ENCODE measurements around the gene LCP1. TPM values are rescaled to one million over a fixed set of nuclear protein-coding genes. Genes with fewer than 3 reads are reported as not detected.

Gene LCP1
- total RNA-seq, 3 donors from 2014 or later (not counting 1 experiment from before 2014, with no cell fraction given) = 1,088 to 1,116 (median 1,113) TPM

DNA sequence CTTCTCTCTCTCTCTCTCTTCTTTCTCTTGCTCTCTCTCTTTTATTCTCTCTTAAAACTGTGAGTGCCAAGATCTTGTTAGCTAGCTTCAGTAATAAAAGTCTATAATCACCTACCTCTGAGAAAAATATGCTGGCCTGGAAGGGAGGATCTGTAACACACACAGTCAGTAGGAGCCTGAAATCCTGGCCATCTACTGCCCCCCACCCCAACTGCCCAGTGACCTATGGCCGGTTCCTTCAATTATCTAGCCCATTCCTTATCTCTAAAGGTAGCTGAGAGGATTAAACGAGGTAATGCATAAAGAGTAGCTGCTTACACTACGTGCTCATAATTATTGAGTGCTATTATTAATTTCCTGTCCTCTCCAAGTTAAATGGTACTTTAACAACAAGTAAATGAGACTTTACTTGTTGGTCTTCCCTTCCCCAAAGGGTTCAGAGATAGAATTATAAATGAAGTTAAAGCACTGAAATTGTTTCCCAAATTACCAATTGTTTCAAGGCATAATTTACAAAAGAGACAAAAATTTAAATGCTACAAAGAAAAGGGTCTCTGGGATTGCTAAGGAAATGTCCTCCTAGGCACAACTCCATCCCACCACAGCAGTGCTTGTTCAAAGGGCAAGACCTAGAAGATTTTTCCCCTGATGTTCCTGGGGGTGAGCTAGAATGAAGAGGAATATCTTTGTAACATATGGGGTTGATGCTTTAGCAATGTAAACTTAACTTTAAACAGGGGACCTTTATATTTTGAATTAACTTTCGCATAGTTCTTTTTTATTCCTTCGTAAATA is 1.8 kb downstream of the LCP1 start:
- TF ChIP-seq, protein P1, sequence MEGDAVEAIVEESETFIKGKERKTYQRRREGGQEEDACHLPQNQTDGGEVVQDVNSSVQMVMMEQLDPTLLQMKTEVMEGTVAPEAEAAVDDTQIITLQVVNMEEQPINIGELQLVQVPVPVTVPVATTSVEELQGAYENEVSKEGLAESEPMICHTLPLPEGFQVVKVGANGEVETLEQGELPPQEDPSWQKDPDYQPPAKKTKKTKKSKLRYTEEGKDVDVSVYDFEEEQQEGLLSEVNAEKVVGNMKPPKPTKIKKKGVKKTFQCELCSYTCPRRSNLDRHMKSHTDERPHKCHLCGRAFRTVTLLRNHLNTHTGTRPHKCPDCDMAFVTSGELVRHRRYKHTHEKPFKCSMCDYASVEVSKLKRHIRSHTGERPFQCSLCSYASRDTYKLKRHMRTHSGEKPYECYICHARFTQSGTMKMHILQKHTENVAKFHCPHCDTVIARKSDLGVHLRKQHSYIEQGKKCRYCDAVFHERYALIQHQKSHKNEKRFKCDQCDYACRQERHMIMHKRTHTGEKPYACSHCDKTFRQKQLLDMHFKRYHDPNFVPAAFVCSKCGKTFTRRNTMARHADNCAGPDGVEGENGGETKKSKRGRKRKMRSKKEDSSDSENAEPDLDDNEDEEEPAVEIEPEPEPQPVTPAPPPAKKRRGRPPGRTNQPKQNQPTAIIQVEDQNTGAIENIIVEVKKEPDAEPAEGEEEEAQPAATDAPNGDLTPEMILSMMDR (IDR thresholded peaks at IDR 0.05) = no peak
- Mint-ChIP-seq H3K9me3 (no peaks in the 10 kb centered on the region), H3K27ac (peak overlapping the region; percentile 84 to 96), H3K36me3 (peaks cover 8% of the 10 kb centered on the region), H3K27me3 (ENCODE audit: low read depth in 2 of 2) (no peaks in the 10 kb centered on the region), H3K4me3 (peak overlapping the region; percentile 95), H3K4me1 (peaks cover 80 to 92% of the 10 kb centered on the region in 2 donors)
- H3K9me3 ChIP-seq (ENCODE audit: control insufficient read depth, insufficient read depth, low read length) = no peaks in the 10 kb centered on the region
- peaks cover 8% of the 10 kb centered on the region for H3K36me3 ChIP-seq (ENCODE audit: control insufficient read depth, insufficient read depth, low read length)
- no CpG with 5 or more reads among the region's 5 CpGs for WGBS (ENCODE audit: insufficient coverage)
- intact Hi-C loops (cut with micrococcal nuclease) = loop anchor here (5.0 to 10.0 kb wide), 3 partner anchors 117 to 375 kb away; partner anchors contain the start of genes LRCH1 and ZC3H13
- ATAC-seq (no peak), DNase-seq (no peak)
- peaks cover 46% of the 10 kb centered on the region for H3K4me1 ChIP-seq (ENCODE audit: control insufficient read depth, insufficient read depth, low read length)
- no peaks in the 10 kb centered on the region for H3K27me3 ChIP-seq (ENCODE audit: control insufficient read depth, insufficient read depth, low read length)
- H3K4me3 ChIP-seq (ENCODE audit: low read length) = peak overlapping the region; percentile 89
- H3K27ac ChIP-seq (ENCODE audit: low read length) = peak overlapping the region; percentile 76

DNA sequence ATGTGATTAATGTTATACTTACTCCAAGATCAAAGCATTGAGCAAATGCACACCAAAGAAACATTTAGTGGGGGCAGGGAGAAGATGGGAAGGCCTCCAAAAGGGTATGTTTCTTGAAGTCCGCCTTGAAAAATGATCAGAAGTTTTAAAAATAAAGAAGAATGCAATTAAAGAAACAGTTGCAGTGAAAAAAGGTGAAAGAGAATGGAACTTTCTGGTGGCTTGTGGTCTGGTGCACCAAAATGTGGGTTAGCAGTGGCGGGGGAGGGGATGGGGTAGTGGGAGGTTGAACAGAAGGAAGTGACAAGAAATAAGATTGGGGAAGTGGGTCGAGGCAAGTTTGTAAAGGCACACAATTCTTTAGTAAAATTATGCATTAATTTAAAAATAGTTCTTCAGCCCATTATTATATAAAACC is 2.5 kb downstream of the LCP1 start:
- Mint-ChIP-seq H3K4me3 (peak overlapping the region; percentile 95), H3K9me3 (no peaks in the 10 kb centered on the region), H3K36me3 (peaks cover 8% of the 10 kb centered on the region), H3K27me3 (ENCODE audit: low read depth in 2 of 2) (no peaks in the 10 kb centered on the region), H3K4me1 (peaks cover 80 to 92% of the 10 kb centered on the region in 2 donors), H3K27ac (peak overlapping the region; percentile 84 to 96)
- Histone ChIP-seq H3K27me3 (ENCODE audit: control insufficient read depth, insufficient read depth, low read length) (no peaks in the 10 kb centered on the region), H3K4me3 (ENCODE audit: low read length) (peak overlapping the region; percentile 89), H3K9me3 (ENCODE audit: control insufficient read depth, insufficient read depth, low read length) (no peaks in the 10 kb centered on the region), H3K4me1 (ENCODE audit: control insufficient read depth, insufficient read depth, low read length) (peaks cover 46% of the 10 kb centered on the region), H3K27ac (ENCODE audit: low read length) (peak overlapping the region; percentile 76), H3K36me3 (ENCODE audit: control insufficient read depth, insufficient read depth, low read length) (peaks cover 8% of the 10 kb centered on the region)
- intact Hi-C loops (cut with micrococcal nuclease) = loop anchor here (10.0 kb wide), 1 partner anchor 375 kb away; the partner anchor contains the start of gene LRCH1
- TF ChIP-seq, protein P1 (IDR thresholded peaks at IDR 0.05) = no peak
- WGBS (ENCODE audit: insufficient coverage) = 2% methylated on average over 2 of the region's 3 CpGs
- DNase-seq (peak; percentile 60 to 83), ATAC-seq (no peak)

DNA sequence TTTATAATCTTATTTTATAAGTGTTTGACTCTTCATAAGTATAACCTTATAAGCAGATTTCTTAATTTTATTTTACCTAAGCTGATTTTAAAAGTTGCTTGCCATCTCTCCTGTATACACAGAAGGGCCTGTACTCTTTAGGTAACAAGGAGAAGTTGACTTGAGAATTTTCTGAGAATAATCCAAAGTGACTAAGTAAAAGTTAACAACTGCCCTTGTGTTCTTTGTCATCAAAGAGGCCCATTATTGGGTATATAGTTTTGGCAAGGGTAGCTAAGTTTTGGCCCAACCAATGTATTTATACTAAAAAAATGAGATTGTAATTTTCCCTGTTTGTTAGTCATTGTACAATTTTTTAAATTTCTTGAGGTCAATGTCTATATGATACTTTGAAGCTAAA is 3.2 kb downstream of the LCP1 start:
- intact Hi-C loops (cut with micrococcal nuclease) = loop anchor here (10.0 kb wide), 1 partner anchor 376 kb away; the partner anchor contains the start of gene LRCH1
- DNase-seq = no peak
- Histone ChIP-seq H3K9me3 (ENCODE audit: control insufficient read depth, insufficient read depth, low read length) (no peaks in the 10 kb centered on the region), H3K4me3 (ENCODE audit: low read length) (peak overlapping the region; percentile 89), H3K27ac (ENCODE audit: low read length) (peak overlapping the region; percentile 76), H3K27me3 (ENCODE audit: control insufficient read depth, insufficient read depth, low read length) (no peaks in the 10 kb centered on the region), H3K36me3 (ENCODE audit: control insufficient read depth, insufficient read depth, low read length) (peaks cover 12% of the 10 kb centered on the region), H3K4me1 (ENCODE audit: control insufficient read depth, insufficient read depth, low read length) (peaks cover 44% of the 10 kb centered on the region)
- Mint-ChIP-seq H3K27me3 (ENCODE audit: low read depth in 2 of 2) (no peaks in the 10 kb centered on the region), H3K9me3 (no peaks in the 10 kb centered on the region), H3K4me3 (peak overlapping the region; percentile 95), H3K4me1 (peaks cover 78 to 92% of the 10 kb centered on the region in 2 donors), H3K36me3 (peaks cover 8% of the 10 kb centered on the region), H3K27ac (peak overlapping the region; percentile 84 to 96)
- no peak for ATAC-seq
- TF ChIP-seq, protein P1 (IDR thresholded peaks at IDR 0.05) = no peak
